GM21367 (cell line): ENCODE measurements around the gene SCGB1D4.
"Not testable (repeated sequence)": the region's sequence is repeated elsewhere in the genome, so short reads cannot be mapped to it uniquely, and the experiment has no call there.

Experiments used
- ATAC-seq: cut with Tn5 transposase; IDR thresholded peaks from one replicate; pipeline ENCODE4 v1.9.1; 2021; ENCODE audit not compliant: unreplicated experiment

SCGB1D4 gene, protein sequence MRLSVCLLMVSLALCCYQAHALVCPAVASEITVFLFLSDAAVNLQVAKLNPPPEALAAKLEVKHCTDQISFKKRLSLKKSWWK

DNA sequence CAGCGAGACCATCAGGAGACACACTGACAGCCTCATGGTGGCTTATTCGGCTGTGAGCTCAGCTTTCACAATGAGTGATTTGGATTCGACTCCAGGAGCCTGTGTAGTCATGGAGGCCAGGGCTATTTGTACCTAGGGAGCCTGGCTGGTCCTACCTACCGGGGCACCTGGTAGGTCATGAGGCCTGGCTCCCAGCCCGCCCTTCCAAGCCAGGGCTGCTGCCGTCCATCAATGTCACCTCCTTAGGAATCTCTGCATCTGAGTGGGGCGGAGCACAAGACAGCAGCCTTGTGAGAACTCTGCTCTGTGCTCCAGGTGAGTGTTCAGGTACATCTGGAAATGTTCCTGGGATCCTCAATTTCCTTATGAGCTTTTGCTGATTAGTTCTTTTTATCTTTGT is at the start of gene SCGB1D4:
Gene SCGB1D4 (minus strand): TSS at position 101 of the 400 bp plus-strand sequence. CDS start 65 bp downstream, at position 36.
- ATAC-seq: no peak

DNA sequence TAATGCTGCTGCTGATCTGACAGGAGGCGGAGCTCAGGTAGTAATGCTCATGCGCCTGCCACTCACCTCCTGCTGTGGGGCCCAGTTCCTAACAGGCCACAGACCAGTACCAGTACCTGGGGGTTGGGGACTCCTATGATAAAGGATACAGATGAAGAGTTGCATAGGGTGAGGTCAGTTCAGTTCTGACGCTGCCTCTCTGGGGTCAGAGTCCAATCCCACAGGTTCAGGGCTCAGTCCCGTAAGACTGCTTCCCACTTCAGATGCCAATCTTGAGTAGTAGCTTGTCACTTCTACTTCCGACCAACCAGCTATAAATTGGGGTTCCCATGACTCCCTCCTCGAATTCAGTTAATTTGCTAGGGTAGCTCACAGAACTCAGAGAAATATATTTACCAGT is 47.0 kb upstream of the SCGB1D4 start:
- no peak for ATAC-seq

DNA sequence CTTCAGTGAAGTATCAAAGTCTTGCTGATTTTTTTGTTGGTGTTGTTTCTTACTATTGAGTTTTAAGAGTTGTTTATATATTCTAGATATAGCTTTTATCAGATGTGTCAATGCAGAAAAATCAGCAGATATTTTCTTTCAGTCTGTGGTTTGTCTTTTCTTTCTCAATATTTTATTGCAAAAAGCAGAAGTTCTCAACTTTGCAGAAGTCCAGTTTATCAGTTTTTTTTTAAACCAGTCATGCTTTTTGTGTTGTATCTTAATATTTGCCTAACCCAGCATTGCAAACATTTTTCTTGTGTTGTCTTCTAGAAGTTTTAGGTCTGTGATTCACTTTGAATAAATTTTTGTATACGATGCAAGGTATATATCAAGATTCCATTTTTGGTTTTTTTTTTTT is 45.3 kb upstream of the SCGB1D4 start:
- no peak for ATAC-seq

DNA sequence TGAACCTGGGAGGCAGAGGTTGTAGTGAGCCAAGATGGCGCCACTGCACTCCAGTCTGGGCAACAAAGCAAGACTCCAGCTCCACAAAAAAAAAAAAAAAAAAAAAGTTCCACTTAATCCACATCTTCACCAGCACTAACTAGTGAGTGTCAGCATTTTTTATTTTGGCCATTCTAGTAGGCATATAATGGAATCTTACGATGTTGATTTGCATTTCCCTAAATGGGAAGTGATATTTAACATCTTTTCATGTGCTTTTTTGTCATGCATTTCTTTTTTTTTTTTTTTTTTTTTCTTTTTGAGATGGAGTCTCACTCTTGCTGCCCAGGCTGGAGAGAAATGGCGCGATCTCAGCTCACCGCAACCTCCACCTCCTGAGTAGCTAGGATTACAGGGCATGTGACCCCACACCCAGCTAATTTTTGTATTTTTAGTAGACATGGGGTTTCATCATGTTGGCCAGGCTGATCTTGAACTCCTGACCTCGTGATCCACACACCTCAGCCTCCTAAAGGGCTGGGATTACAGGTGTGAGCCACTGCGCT is 44.8 kb upstream of the SCGB1D4 start:
- ATAC-seq: not testable (repeated sequence)

DNA sequence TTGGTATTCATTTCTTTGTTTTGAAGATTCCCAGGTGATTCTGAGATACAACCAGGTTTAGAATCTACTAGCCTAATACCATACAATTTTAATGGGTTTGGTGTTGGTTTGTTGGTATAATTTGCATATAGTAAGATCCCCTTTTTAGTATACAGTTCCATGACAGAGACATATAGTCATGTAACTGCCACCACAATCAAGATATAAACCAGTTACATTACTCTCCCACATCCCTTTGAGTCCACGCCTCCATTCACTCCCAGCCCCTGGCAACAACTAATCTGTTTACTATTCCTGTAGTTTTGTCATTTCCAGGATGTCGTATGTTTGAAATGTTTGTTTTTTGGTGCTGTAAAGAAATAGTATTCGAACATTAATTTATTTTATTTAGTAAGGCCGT is 42.7 kb upstream of the SCGB1D4 start:
- no peak for ATAC-seq

DNA sequence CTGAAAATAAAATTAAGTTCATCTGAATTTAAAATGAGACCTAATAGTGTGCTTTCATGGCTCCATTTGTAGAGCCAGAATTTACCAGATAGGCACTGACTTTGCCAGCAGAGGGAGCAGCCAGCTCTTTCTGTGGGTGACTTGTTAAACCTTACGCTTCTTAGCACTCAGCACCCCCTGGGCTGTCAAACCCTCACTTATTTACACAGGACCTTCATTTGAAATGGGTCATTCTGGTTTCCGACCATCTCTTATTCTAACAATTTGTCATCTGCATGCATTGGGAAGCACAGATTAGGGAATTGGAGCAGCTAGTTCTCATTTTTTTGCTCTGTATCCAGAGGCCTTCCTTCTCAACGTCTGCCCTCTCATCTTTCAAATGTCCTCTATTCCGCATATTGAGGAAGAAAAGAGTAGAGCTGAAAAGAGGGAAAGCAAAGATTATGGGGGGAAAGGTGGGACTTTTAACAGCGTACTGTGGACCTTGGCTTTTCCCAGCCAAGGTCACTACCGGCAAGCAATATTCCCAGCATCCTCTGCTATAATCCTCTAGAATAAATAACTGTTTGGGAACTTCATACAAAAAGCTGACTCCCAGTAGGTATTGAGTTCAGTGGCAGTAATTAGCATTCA is 41.5 kb upstream of the SCGB1D4 start:
- ATAC-seq: no peak

DNA sequence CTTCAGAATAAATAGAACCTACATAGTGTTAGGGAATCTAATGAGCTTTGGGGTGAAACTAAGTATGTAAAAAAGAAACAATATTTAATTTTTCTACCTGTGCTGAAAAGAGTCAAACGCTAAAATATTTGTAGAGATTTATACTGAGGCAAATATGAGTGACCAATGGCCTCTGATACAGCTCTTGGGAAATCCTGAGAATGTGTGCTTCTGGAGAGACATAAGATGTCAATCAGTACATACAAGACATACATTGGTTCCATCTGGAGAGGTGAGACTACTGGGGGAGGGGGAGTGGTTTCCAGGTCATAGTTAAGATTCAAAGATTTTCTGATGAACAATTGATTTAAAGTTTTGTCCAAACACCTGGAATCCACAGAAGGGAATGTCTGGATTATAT is 39.3 kb upstream of the SCGB1D4 start:
- no peak for ATAC-seq

DNA sequence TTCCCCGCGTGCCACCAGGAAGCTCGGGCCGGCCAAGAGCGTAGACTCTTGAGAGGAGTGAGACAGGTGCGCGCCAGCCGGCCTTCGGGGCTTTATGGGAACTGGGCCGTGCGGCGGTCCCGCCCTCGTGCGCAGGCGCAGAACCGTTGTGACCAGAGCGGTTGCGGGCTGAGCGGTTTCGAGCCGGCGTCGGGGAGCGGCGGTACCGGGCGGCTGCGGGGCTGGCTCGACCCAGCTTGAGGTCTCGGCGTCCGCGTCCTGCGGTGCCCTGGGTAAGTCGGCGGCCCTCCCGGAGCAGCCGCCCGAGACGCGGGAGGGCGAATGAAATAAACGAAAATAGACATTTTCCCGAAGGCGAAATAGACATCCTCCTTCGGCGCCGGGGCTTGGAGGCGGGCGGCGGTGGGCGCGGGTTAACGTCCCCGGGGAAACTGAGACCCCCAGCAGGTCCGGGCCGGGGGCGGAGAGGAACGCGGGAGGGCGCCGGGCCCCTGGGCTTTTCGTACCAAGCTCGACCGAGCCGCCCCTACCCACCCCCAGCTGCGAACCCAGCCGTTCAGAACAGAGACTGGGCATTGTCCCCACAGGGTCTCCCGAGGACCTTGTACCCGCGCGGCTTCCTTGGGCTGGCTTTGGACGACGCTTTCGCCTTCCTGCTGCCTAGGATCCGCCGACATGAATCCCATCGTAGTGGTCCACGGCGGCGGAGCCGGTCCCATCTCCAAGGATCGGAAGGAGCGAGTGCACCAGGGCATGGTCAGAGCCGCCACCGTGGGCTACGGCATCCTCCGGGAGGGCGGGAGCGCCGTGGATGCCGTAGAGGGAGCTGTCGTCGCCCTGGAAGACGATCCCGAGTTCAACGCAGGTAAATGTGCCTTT is 38.7 kb upstream of the SCGB1D4 start, which contains the start of gene ASRGL1:
Gene ASRGL1 (plus strand): TSS at position 146 of the 879 bp plus-strand sequence. CDS start 530 bp downstream, at position 676.
- ATAC-seq: no peak

DNA sequence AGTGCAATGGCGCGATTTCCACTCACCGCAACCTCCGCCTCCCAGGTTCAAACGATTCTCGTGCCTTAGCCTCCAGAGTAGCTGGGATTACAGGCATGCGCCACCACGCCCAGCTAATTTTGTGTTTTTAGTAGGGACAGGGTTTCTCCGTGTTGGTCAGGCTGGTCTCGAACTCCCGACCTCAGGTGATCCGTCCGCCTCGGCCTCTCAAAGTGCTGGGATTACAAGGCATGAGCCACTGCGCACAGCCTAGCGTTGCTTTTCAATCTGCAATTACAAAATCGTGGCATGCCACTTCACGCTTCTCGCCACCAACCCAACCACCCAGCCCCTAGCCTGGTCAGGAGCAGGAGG is 38.1 kb upstream of the SCGB1D4 start:
- not testable (repeated sequence) for ATAC-seq

DNA sequence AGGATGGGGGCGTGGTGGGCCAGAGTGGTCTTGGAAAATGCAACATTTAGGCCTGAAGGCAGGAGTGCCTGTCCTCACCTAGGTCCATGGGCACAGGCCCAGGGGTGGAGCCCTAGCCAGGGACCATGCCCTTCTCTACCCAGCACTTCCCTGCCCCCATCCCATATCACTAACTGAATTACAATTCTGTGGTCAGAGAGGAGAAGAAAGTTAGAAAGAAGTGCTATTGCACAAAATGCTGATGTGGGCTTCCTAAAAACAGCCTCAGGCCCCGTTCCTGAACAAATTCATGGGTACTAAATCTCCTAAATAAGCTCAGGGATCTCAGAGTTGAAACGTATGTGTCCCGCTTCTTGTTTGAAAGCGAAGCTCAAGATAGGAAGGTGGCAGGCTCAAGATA is 34.9 kb upstream of the SCGB1D4 start:
- ATAC-seq: no peak

DNA sequence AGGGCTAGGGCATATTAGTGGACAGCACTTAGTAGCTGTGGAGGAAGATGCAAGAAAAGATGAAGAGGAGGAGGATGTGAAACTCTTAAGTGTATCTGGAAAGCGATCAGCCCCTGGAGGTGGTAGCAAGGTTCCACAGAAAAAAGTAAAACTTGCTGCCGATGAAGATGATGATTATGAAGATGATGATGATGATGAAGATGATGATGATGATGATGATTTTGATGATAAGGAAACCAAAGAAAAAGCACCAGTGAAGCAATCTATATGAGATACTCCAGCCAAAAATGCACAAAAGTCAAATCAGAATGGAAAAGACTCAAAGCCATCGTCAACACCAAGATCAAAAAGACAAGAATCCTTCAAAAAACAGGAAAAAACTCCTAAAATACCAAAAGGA is 32.4 kb upstream of the SCGB1D4 start:
- not testable (repeated sequence) for ATAC-seq

DNA sequence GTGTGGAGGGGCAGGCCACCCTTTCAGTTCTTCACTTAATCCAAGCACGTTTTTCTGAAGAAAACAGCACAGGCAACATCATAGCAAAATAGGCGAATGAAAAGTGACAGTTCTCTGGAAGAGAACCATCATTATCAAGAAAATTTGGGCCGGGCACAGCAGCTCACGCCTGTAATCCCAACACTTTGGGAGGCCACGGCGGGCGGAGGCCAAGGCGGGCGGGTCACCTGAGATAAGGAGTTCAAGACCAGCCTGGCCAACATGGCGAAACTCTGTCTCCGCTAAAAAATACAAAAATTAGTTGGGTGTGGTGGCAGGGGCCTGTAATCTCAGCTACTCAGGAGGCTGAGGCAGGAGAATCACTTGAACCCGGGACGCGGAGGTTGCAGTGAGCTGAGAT is 28.7 kb upstream of the SCGB1D4 start:
- ATAC-seq: not testable (repeated sequence)

DNA sequence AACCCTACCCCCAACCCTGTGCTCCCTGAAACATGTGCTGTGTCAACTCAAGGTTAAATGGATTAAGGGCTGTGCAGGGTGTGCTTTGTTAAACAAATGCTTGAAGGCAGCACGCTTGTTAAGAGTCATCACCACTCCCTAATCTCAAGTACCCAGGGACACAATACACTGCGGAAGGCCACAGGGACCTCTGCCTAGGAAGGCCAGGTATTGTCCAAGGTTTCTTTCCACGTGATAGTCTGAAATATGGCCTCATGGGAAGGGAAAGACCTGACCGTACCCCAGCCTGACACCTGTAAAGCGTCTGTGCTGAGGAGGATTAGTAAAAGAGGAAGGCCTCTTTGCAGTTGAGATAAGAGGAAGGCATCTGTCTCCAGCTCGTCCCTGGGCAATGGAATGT is 27.8 kb upstream of the SCGB1D4 start:
- ATAC-seq: not testable (repeated sequence)

DNA sequence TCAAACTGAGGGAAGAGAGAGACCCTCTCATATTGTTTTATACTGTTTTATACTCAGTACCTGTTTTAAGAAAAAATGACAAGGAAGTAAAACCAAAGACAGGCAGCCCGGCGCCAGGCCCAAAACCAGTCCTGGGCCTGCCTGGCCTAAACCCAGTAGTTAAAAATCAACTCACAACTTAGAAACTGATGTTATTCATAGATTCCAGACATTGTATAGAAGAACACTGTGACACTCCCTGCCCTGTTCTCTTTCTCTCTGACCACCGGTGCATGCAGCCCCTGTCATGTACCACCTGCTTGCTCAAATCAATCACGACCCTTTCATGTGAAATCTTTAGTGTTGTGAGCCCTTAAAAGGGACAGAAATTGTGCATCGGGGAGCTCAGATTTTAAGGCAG is 26.9 kb upstream of the SCGB1D4 start:
- ATAC-seq: not testable (repeated sequence)

DNA sequence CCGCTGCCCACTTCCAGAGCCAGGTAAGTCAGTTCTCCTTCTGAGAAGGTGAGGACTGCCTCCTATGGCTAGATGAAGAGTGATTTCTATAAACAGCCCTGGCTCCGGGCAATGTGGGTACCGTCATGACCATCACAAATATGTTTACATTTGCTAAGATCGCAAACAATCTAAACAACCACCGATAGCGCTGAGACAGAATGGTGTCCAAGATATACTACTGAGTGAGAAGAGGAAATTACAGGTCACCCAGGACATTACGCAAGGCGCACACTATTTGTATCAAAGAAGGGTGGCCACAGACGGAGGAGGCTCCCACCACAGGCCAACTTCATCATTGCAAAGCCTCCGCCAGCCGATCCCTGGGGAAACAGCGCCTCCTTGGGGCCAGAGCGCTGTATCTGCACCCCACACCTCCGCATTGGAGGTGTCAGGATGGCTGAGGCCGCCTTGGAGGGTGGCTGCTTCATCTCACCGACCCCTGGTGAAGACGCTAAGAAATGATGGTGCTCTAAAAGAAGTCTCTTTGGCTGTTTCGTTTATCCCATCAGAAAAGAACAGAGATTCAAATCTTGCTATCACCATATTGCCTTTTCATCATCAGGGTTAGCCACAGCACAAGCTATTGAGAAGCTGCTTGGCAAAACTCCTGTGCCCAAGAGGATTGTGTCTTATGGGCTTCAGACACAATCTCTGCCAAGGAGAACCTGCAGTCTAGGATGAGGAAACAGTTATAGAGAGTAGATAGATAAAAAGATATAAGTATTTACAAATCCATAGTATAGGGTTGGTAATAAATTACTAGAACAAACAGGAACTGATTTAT is 26.1 kb upstream of the SCGB1D4 start:
- ATAC-seq: no peak

DNA sequence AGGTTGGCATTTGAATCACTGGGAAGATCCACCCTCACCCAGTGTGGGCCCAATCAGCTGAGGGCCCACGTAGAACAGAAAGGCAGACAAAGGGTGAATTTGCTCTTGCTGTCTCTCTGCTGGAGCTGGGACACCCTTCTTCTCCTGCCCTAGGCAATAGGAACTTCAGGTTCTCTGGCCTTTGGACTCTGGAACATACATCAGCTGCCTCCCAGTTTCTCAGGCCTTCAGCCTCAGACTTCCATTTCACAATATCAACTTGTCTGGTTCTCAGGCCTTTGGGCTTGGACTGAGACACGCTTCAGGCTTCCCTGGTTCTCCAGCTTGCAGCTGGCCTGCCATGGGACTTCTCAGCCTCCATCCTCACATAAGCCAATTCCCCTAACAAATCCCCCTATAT is 23.6 kb upstream of the SCGB1D4 start:
- ATAC-seq: no peak

DNA sequence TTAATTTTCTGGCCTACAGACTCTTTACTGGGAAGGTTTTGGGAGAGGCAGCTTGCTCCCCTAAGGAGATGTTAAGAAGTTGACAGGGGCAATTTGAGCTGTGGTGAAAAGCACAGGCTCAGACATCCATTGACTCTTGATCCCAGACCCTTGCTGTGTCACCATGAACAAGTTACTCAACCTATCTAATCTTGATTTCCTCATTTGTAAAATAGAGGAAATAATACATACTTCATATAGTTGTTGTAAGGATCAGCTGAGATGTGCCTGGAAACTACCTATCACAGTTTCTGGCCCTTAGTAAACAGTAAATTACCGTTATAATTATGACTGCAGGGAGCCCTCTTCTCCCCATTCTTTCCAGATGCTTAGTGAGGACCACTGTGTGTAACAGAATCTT is 16.6 kb upstream of the SCGB1D4 start:
- no peak for ATAC-seq

DNA sequence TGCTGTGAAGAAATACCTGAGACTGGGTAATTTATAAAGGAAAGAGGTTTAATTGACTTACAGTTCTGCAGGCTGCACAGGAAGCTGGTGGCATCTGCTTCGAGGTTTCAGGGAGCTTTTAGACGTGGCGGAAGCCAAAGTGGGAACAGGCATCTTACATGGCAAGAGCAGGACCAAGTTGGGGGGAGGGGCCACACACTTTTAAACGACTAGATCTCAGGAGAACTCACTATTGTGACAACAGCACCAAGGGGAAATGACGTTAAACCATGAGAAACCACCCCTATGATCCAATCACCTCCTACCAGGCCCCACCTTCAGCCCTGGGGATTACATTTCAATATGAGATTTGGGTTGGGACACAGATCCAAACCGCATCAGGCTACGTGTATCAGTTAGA is 11.1 kb upstream of the SCGB1D4 start:
- ATAC-seq: no peak

DNA sequence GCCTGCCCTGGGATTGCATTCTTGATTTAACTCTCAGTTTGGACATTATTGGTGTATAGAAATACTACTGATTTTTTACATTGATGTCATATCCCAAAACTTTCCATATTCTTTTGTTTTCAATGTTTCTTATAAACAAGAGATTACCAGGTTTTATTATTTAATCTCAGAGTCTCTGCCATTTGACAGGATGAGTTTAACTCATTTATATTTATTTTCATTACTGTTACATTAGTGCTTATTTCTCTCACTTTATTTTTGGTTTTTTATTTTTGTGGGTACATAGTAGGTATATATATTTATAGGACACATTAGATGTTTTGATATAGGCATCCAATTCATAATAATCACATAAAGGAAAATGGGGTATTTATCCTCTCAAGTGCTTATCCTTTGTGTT is 9.1 kb upstream of the SCGB1D4 start:
- no peak for ATAC-seq

DNA sequence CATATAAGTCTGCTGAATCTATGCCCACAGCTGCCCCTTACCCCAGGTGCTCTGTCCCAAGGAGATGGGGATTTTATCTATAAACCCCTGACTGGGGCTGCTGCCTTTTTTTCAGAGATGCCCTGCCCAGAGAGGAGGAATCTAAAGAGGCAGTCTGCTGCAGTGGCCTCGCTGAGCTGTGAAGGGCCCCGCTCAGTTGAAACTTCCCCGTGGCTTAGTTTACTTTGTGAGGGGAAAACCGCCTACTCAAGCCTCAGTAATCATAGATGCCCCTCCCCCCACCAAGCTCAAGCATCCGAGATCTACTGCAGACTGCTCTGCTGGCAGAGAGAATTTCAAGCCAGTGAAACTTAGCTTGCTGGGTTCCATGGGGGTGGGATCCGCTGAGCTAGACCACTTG is 7.4 kb upstream of the SCGB1D4 start:
- no peak for ATAC-seq

DNA sequence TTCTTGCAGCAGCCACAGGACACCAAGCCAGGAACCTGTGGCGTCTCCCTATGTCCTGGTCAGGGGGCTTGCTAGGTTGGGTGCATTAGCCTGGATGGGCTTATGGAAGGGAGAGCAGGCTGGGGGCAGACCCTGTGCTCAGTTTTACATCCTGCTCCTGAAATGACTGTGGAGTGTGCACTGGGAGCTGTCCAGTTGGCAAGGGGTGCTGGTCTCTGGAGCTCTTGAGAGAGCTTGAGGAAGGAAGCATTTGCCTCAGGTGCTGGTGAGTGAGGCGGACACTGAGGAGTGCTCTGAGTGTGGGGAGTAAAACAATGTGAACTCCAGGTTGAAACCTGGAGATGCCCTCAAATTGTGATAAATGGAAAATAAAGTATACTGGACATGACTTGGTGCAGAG is 3.4 kb downstream of the SCGB1D4 start:
- ATAC-seq: no peak
